MM.1S (cell line): Measurements from ENCODE around the gene PRLHR.

ENCODE experiments used
- DNase-seq: peaks from one replicate; pipeline ENCODE4 v3.0.0-alpha.2; 2015
- H2AFZ ChIP-seq: fragments of 300-600 bp; sonication (generic); 2 replicates; pipeline ENCODE4 v1.6.0; 2016; ENCODE audit warnings: antibody characterized with exemption, low read length
- H3F3A ChIP-seq: fragments of 300-600 bp; sonication (generic); 2 replicates; pipeline ENCODE4 v1.6.1; 2016; ENCODE audit warnings: mild to moderate bottlenecking, antibody characterized with exemption, low read length, moderate library complexity, mixed read lengths; ENCODE audit not compliant: insufficient read depth
- H3K27ac ChIP-seq: fragments of 300-600 bp; sonication (generic); 2 replicates; pipeline ENCODE4 v1.5.1; 2016; ENCODE audit warnings: mild to moderate bottlenecking, low read length
- H3K27me3 ChIP-seq: fragments of 300-600 bp; sonication (generic); replicated peaks from 2 replicates; pipeline ENCODE4 v1.6.0; 2016; ENCODE audit warnings: low read length; ENCODE audit not compliant: insufficient read depth
- H3K36me3 ChIP-seq: fragments of 300-600 bp; sonication (generic); replicated peaks from 2 replicates; pipeline ENCODE4 v1.6.1; 2016; ENCODE audit warnings: mild to moderate bottlenecking, low read length, mixed read lengths; ENCODE audit not compliant: insufficient read depth
- H3K4me1 ChIP-seq: fragments of 300-600 bp; sonication (generic); 2 replicates; pipeline ENCODE4 v1.6.1; 2016; ENCODE audit warnings: low read length, mixed read lengths
- H3K4me2 ChIP-seq: fragments of 300-600 bp; sonication (generic); 2 replicates; pipeline ENCODE4 v1.6.0; 2016; ENCODE audit warnings: low read depth, low read length
- H3K4me3 ChIP-seq: fragments of 300-600 bp; sonication (generic); 2 replicates; pipeline ENCODE4 v1.5.1; 2016; ENCODE audit warnings: low read length, mixed read lengths
- H3K79me2 ChIP-seq: fragments of 300-600 bp; sonication (generic); 2 replicates; pipeline ENCODE4 v1.6.1; 2016; ENCODE audit warnings: mixed run types, low read length, mixed read lengths
- H3K9ac ChIP-seq: fragments of 300-600 bp; sonication (generic); 2 replicates; pipeline ENCODE4 v1.6.1; 2016; ENCODE audit warnings: low read length, mixed read lengths
- H3K9me2 ChIP-seq: fragments of 300-600 bp; sonication (generic); replicated peaks from 2 replicates; pipeline ENCODE4 v1.6.1; 2016; ENCODE audit warnings: mild to moderate bottlenecking, low read length, mixed read lengths; ENCODE audit not compliant: insufficient read depth
- H3K9me3 ChIP-seq: fragments of 300-600 bp; sonication (generic); replicated peaks from 2 replicates; pipeline ENCODE4 v1.6.1; 2016; ENCODE audit warnings: mild to moderate bottlenecking, low read length, mixed read lengths; ENCODE audit not compliant: insufficient read depth
- H4K20me1 ChIP-seq: fragments of 300-600 bp; sonication (generic); 2 replicates; pipeline ENCODE4 v1.6.1; 2016; ENCODE audit warnings: mild to moderate bottlenecking, low read length, moderate library complexity, mixed read lengths; ENCODE audit not compliant: insufficient read depth
- CTCF ChIP-seq: fragments of 300-600 bp; sonication (generic); IDR thresholded peaks from 2 replicates; pipeline ENCODE4 v1.5.1; 2016; ENCODE audit warnings: antibody characterized with exemption, low read length, mixed read lengths
- EZH2 ChIP-seq: fragments of 300-600 bp; sonication (generic); optimal IDR thresholded peaks from 2 replicates; pipeline ENCODE3; 2017; ENCODE audit warnings: low read depth, mild to moderate bottlenecking, antibody characterized with exemption, low read length, mixed read lengths
- EZH2phosphoT487 ChIP-seq: fragments of 300-600 bp; sonication (generic); IDR thresholded peaks from 2 replicates; pipeline ENCODE4 v1.6.1; 2018; ENCODE audit warnings: antibody characterized with exemption, low read length

Gene PRLHR

GRCh38 chr10:118585234-118585633 lies 10.2 kb downstream of the PRLHR start:
- Histone ChIP-seq H4K20me1 (no peaks in the 10 kb centered on the region), H3K9me2 (no peaks in the 10 kb centered on the region), H3F3A (no peaks in the 10 kb centered on the region), H3K27me3 (no peaks in the 10 kb centered on the region), H3K4me2 (no peak overlapping the region), H3K4me3 (no peak overlapping the region), H3K79me2 (no peaks in the 10 kb centered on the region), H3K9me3 (no peaks in the 10 kb centered on the region), H3K4me1 (no peaks in the 10 kb centered on the region), H2AFZ (no peak overlapping the region), H3K27ac (no peak overlapping the region), H3K9ac (no peak overlapping the region), H3K36me3 (no peaks in the 10 kb centered on the region)
- TF ChIP-seq EZH2phosphoT487, result no peak
- TF ChIP-seq EZH2, result no peak
- no peak for TF ChIP-seq CTCF
- DNase-seq, result no peak

GRCh38 chr10:118584181-118584954 lies 11.1 kb downstream of the PRLHR start:
- Histone ChIP-seq H2AFZ (no peak overlapping the region), H3K27ac (no peak overlapping the region), H3F3A (no peaks in the 10 kb centered on the region), H3K79me2 (no peaks in the 10 kb centered on the region), H4K20me1 (no peaks in the 10 kb centered on the region), H3K36me3 (no peaks in the 10 kb centered on the region), H3K9me3 (no peaks in the 10 kb centered on the region), H3K9me2 (no peaks in the 10 kb centered on the region), H3K4me2 (no peak overlapping the region), H3K27me3 (no peaks in the 10 kb centered on the region), H3K4me3 (no peak overlapping the region), H3K4me1 (no peaks in the 10 kb centered on the region), H3K9ac (no peak overlapping the region)
- TF ChIP-seq EZH2 (no peak), CTCF (no peak), EZH2phosphoT487 (no peak)
- no peak for DNase-seq

- TF ChIP-seq CTCF, result no peak
Observed at GRCh38 chr10:118583611-118584010, 11.8 kb downstream of the PRLHR start.

More at GRCh38 chr10:118583611-118584010, 11.8 kb downstream of the PRLHR start:
- H3K27me3 ChIP-seq, result no peaks in the 10 kb centered on the region
- no peaks in the 10 kb centered on the region for H3K36me3 ChIP-seq
- H3K4me3 ChIP-seq, result no peak overlapping the region
- no peaks in the 10 kb centered on the region for H4K20me1 ChIP-seq
- no peaks in the 10 kb centered on the region for H3K79me2 ChIP-seq
- H3K4me2 ChIP-seq, result no peak overlapping the region
- DNase-seq, result no peak
- no peak overlapping the region for H3K9ac ChIP-seq
- no peak overlapping the region for H3K27ac ChIP-seq
- no peaks in the 10 kb centered on the region for H3K9me2 ChIP-seq
- H3F3A ChIP-seq, result no peaks in the 10 kb centered on the region
- H3K4me1 ChIP-seq, result no peaks in the 10 kb centered on the region
- H3K9me3 ChIP-seq, result no peaks in the 10 kb centered on the region
- H2AFZ ChIP-seq, result no peak overlapping the region
